NCI-H1436 (cell line): ENCODE results near the gene KLHL11.
"Not testable (repeated sequence)": the region's sequence is repeated elsewhere in the genome, so short reads cannot be mapped to it uniquely, and the experiment has no call there.

ENCODE experiments used
- DNase-seq: peaks from one replicate; lab custom pipeline; 2025; lab: John Stamatoyannopoulos, UW

The KLHL11 gene

DNA sequence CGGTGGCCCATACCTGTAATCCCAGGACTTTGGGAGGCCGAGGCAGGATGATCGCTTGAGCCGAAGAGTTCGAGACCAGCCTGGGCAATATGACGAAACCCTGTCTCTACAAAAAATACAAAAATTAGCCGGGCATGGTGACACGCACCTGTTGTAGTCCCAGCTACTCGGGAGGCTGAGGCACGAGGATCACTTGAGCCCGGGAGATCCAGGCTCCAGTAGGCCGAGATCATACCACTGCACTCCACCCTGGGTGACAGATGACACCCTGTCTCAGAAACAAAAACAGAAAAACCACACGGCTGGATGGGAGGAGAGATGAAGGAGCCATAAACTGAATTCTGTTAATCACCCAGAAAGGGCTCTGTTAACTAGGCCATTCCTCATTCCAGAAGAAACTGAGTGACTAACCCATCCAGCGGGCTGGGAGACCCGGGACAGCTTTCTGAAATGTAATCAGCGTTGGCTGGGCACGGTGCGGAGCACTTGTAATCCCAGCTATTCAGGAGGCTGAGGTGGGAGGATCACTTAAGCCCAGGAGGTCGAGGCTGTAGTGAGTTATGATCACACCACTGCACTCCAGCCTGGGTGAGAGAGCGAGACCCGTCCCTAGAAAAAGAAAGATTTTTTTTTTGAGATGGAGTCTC, 28.6 kb downstream of the KLHL11 start:
- DNase-seq: no peak

DNA sequence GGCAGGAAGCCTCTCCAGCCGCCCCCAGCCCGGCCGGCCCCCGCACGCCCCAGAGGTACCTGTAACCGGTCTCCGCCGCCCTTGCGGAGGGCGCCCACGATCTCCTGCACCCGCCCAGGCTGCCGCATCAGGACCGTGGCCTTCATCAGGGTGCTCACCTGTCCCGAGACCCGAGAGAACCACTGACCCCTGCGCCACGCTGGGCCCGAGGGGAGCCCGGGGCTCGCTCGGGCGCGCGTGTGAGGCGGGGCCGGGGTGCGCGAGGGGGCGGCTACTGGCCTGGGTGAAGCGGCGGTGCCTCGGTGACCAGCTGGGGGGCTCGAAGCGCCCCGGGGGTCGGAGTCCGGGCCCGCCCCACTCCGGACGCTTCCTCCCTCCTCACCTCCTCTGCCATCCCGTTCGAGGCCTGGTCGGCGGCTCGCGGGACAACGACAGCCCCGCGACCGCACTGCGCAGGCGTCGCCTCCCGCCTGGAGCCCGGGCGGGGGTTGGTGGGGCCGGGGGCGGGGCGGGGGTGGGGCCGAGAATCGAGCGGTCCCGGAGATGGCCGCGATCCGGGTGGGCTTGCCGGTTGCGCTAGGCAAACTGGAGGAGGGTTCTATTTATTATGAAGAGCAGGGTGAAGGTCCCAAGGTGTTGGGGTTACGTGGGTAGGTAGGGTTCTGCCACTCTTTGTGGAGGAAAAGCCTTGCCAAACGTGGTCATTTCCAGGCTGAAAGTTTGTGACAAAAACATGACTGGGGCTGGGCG, 29.2 kb downstream of the KLHL11 start, which contains the start of gene NT5C3B:
Gene NT5C3B, minus strand, starts transcription at position 433 of the 750 bp plus-strand sequence. Its CDS starts 39 bp downstream, at position 394.
- peak; percentile 30 for DNase-seq

DNA sequence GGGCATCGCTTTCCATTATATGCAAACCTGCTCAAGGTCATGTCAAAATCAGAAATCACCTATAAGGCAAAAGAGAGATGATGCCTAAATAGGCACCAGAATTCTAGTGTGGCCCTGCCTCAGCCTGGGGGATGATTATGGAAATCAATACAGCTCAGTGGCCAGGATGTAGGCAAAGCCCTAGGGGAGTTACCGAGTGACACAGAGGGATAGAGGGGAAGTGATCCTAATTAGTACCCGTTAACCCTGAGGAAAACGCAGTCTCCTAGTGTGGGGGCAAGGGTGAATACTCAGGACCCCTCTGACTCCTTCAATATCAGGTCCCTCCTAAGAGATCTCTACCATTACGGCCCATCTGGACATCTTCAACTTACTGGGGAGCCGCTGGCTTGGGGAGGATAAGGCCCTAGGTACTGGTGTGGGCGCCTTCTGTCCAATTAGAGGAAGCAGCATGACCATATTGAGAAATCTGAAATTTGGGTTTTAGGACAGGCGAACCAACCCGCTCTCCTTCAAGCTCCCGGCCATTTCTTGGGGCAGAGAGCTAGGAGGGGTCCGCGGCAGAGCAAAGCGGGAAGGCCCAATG, 29.9 kb downstream of the KLHL11 start:
- DNase-seq: no peak

DNA sequence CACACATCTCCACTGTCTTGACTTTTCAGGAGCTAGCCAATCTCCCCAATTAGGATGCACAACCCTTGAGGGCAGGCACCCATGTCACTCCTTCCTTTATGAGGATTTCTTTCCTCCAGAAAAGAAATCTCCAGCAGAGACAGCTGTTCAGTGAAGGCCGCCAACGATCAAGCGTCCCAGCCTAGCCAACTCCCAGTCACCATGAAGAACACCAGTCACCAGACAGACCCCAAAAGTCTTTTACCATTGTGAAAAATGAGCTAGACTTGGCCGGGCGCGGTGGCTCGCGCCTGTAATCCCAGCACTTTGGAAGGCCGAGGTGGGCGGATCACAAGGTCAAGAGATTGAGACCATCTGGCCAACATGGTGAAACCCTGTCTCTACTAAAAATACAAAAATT, 35.3 kb downstream of the KLHL11 start:
- DNase-seq: not testable (repeated sequence)

DNA sequence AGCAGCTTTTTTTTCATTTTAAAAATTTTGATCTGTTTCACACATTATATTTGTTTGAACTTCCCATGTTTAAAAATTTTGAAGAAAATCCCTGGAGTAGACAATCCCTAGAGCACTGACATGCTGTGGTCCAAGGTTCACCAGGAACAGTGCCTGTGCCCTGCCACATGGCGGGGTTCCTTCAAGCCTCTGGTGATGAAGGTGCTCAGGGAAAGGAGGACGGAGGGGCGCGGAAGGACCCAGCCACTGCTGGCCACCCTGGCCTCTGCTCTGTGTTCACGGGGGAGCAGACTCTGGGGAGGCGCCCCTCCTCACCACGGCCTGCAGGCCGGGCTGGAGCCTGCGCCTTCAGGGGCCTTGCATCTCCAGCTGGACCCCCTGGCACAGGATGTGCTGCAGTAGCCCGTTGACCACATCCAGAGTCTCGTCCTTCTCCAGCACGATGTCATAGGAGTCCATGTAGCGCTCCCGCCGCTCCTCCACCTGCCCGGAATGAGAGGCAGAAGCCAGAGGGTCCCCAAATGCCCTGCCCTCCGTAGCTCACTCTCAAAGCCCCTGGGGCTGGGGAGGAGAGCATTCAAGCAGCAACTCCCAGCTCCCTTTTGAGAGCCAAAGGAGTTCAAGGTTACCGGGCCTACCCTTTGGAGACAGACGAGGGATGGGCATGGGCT, 39.9 kb downstream of the KLHL11 start:
- DNase-seq: no peak

DNA sequence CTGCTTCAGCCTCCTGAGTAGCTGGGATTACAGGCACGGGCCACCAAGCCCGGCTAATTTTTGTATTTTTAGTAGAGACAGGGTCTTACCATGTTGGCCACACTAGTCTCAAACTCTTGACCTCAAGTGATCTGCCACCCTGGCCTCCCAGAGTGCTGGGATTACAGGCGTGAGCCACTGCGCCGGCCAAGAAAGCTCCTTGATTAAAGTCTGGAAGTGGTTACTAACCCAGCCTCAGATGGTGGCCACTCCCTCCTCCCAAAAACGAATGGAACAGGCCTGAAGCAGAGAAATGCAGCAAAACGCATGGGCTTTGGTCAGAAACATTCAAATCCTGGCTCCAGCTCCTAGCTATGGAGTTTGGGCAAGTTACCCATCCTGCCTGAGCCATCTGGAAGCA, 41.1 kb downstream of the KLHL11 start:
- no peak for DNase-seq

DNA sequence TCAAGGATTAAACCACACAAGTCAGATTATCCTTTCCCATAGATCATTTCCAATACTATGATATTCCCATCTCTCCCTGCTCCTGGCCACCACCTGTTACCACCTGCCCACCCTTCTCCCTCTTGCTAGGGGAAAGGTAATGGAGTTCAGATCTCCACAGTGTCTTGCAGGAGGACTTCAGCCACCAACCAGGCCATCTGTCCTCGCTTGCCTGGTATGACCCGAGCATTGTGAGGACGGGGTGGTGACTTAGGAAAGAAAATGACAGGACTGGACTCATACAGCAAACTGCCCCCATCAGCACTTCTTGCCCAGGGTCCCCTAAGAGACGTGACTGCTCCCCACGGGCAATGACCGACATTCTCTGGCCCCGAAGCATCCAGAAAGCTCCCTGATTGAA, 41.6 kb downstream of the KLHL11 start:
- no peak for DNase-seq

DNA sequence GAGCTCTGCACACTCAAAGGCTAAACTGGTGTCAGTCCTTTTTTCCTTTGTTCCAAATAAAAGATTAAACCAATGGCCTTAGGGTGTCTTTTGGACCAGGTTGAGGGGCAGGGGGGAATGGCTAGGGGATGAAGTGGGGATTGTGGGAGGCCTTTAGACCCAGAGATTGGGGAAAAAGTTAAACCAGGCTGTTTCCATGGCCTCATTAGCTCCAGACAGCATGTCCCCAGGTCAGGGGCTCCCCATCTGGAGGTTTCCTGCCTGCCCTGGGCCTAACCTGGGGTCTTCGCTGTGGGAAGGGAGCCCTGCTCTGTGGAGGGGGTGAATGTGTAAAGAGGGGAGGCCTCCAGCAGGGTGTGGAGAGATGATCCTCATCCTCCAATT, 42.1 kb downstream of the KLHL11 start:
- DNase-seq: no peak

DNA sequence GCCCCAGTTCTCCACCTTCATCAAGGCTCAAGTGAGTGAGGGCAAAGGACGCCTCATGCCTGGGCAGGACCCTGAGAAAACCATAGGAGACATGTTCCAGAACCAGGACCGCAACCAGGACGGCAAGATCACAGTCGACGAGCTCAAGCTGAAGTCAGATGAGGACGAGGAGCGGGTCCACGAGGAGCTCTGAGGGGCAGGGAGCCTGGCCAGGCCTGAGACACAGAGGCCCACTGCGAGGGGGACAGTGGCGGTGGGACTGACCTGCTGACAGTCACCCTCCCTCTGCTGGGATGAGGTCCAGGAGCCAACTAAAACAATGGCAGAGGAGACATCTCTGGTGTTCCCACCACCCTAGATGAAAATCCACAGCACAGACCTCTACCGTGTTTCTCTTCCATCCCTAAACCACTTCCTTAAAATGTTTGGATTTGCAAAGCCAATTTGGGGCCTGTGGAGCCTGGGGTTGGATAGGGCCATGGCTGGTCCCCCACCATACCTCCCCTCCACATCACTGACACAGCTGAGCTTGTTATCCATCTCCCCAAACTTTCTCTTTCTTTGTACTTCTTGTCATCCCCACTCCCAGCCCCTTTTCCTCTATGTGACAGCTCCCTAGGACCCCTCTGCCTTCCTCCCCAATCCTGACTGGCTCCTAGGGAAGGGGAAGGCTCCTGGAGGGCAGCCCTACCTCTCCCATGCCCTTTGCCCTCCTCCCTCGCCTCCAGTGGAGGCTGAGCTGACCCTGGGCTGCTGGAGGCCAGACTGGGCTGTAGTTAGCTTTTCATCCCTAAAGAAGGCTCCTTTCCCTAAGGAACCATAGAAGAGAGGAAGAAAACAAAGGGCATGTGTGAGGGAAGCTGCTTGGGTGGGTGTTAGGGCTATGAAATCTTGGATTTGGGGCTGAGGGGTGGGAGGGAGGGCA, 42.7 kb downstream of the KLHL11 start:
- no peak for DNase-seq

DNA sequence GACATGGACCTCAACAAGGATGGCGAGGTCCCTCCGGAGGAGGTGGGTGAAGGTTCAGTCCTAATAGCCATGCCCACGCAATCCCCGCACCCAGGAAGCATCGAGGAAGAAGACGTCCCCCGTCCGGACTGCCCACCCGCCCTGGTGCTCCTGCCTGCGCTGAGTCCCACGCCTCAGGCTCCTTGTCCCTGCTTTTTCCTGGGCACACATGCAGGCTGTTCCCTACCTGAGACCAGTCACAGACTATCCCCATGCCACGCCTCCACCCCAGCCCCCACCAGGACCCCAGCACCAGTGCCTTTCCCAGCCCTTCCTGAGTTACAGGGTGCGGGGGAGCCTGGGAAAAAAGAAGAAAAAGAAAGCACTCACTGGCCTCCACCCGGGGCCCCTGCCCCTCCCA, 43.4 kb downstream of the KLHL11 start:
- DNase-seq: no peak

DNA sequence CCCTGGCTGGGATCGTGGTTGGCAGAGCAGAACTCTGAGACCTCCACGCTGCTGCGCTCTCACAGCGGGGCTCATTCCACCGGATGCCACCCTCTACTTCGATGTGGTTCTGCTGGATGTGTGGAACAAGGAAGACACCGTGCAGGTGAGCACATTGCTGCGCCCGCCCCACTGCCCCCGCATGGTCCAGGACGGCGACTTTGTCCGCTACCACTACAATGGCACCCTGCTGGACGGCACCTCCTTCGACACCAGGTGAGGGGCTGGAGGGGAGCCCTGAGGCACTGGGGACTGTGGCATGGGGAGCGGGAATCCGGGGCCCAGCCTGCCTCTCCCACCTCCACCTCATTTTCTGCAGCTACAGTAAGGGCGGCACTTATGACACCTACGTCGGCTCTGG, 47.2 kb downstream of the KLHL11 start:
- no peak for DNase-seq

DNA sequence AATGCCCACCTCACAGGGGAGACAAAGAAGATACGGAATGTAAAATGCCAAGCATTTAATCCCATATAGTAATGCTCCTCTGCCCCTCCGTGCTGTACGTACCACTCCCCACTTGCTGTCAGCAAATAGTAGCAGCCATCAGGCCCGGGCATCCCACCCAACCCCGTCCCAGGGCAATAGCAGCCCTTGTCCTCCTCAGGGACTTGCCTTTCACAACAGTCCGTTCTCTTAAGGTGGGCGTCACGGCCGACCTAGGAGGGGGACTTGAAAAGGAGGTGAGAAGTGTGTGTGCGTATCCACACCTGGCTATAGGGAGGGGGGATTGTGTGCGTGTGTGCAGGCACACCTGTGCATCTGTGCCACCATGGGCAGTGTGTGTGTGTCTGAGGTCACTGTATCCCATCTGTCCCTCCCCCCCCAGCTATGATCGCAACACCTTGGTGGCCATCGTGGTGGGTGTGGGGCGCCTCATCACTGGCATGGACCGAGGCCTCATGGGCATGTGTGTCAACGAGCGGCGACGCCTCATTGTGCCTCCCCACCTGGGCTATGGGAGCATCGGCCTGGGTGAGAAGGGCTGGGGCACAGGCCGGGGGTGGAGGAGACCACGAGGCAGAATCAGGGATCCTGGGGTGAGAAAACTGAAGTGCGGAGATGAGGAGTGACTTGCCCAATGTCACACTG, 48.4 kb downstream of the KLHL11 start:
- DNase-seq: no peak

DNA sequence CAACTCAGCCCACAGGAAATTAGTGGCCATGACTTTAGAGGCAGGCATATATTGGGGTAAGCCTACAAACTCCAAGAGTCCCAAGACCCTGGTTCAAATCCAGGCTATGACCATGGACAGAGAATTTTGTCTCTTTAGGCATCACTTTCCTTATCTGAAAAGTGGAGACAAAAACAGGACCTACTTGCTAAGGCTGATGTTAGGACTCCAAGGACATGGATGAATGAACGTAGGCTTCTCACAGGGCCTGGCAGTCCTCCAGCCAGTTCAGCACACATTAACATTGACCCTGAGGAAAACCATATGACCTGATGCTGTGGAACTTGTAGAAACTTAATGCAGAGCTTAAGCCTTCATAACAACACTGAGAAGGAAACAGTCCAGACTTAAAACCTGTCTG, 51.0 kb downstream of the KLHL11 start:
- no peak for DNase-seq

DNA sequence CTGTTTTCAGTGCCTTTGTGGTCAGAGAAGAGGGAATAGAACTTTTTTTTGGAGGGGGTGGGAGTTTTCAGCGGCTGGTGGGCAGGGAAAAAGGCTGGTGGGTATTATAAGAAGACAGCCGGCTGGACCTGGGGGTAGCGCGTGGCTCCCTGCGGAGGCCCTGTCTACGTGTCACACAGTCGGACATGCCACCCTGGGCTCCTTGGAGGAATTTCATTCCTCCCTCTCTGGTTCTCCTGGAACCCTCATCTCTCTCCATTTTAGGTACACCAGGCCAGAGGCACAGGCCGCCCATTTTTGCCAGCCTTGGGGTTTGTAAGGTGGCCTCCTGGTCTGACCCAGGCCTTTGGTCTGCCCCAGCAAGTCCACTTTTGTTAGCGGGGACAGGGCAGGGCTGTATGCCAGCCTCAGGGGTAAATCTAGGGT, 51.5 kb downstream of the KLHL11 start:
- no peak for DNase-seq

DNA sequence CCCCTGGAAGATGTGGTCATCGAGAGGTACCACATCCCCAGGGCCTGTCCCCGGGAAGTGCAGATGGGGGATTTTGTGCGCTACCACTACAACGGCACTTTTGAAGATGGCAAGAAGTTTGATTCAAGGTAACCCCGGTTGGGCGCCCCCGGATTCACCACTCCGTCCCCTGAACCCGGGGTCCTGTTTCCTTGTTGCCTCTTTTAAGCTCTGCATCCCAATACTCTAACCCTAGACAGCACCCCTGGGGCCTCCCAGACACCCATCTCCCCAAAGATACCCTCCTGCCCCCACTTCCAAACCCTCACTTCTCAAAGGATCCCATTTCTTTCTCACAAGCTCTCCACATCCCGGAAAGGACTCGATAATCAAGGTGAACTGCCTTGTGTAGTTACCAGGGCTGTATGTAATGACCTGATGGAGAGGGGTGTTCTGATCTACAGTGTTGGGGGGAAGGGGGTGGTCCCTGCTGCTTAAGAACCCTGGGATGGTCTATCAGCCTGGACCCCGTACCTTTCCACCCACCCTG, 52.0 kb downstream of the KLHL11 start:
- no peak for DNase-seq

DNA sequence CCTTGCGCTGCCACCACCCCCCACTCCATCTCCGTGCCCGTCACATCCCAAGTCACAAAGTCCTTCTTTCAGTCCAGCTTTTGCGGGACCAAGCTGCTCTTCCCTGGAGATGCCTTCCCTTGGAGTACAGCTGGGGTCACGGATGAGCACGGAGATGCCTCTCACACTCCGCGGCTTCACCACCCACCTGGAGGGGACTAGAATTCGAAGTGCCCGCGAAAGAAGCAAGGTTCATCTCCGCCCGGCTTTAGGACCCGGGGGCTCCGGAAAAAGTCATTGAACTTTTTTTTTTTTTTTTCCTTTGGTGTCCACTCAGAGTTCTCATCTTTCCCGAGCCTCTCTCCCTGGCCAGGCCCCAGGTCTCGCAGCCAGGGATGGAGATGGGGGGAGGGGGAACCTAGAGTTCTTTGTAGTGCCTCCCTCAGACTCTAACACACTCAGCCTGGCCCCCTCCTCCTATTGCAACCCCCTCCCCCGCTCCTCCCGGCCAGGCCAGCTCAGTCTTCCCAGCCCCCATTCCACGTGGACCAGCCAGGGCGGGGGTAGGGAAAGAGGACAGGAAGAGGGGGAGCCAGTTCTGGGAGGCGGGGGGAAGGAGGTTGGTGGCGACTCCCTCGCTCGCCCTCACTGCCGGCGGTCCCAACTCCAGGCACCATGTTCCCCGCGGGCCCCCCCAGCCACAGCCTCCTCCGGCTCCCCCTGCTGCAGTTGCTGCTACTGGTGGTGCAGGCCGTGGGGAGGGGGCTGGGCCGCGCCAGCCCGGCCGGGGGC, 52.7 kb downstream of the KLHL11 start, which contains the start of gene FKBP10:
Gene FKBP10, plus strand, starts transcription at position 624 of the 771 bp plus-strand sequence. Its CDS starts 31 bp downstream, at position 655.
- DNase-seq: peak; percentile 27

DNA sequence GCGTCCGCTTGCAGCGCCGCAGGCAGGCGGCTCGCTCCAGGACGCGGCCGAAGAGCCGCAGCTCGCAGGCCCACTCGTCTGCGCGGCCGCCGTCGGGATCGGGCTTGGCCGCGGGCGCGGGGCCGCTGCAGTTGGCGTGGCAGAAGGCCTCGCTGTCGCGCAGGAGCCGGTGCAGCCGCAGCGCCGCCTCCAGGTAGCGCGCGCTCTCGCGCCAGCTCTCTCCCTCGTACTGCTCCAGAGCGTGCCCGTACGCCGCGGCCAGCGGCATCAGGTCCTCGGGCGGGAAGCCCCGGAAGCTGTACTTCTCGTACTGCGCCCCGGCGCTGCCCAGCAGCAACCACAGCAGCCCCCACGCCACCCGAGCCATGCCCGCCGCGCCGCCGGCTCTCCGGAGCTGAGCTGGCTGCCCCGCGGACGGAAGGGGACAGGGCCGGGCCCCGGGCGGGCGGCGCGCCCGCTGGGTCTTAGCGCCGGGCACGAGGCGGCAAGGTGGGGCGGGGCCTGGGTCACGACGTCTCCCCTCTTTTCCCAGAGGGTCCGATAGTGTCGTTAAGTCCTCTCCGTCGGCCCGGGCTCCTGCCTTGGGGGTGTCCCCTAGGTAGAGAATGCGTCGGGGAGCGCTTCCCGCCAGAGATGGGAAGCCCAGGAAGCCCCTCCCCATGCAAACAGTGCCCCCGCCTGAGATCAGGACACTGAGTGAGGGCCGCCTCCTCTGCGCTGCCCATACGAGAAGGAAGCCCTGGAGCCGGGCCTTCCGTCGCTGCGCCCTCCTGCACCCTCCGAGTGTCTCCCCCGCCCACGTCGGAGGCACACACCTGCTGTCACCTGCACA, 53.5 kb downstream of the KLHL11 start, which contains the start of gene P3H4:
Gene P3H4, minus strand, starts transcription at position 401 of the 832 bp plus-strand sequence. Its CDS starts 34 bp downstream, at position 367.
- DNase-seq: peak; percentile 67

DNA sequence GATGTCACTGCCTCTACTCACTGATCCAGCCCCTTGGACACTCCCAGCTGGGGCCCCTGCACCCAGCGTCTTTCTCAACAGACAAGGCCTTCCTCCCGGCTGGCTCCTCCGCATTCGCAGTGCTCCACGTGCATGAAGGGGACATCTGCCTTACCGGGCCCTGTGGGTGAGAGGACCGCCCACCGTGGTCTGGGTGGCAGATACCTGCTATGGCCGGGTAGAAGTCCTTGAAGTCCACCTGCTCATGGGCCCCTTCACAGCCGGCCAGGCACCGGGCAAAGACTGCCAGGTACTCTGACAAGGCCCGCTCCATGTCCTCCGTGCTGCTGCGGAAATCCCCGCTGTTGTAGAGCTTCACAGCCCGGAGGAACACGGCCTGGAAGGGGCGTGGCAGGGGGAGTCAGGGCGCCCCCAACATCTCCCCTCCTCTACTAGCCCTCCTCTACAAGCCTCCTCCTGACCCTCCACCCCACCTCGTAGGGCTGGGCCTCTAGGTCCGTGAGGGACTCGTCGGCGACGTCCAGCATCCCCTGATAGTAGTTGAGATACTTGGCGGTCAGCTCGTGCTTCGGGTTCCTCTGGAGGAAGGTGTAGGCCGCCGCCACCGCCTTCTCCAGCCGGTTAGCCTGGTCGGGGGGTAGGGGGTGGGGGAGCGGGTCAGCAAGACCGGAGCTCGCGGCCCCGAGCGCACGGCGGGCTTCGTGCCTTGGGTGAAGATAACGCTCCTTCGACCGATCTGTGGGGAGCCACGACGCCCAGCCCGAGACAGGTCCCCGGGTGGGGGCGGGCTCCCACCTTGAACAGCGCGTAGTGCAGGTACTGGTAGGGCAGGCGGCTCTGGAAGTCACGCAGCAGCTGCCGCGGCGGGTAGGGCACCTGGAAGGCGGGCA, 54.3 kb downstream of the KLHL11 start:
- DNase-seq: no peak
